Transverse colon (tissue), 4 donors: ENCODE data around the gene LRRC8D. TPM values are rescaled to one million over a fixed set of nuclear protein-coding genes. Genes with fewer than 3 reads are reported as not detected.

ENCODE experiments used
- DNase-seq: peaks from one replicate; pipeline ENCODE4 v3.0.0-alpha.2; 2019
- H3K27ac ChIP-seq, 4 donors: fragments of 200-600 bp; sonication (generic); 2 replicates each; pipeline ENCODE4 v1.5.1; 2016 to 2018; ENCODE audit warnings: inconsistent platforms in 4 of 4
- H3K27me3 ChIP-seq: fragments of 200-600 bp; sonication (generic); 2 replicates; pipeline ENCODE4 v1.5.1; 2017; ENCODE audit warnings: inconsistent platforms
- H3K36me3 ChIP-seq, 4 donors: fragments of 200-600 bp; sonication (generic); 2 replicates each; pipeline ENCODE4 v1.5.1; 2017 to 2019; ENCODE audit warnings: inconsistent platforms in 4 of 4
- H3K4me1 ChIP-seq, 4 donors: fragments of 200-600 bp; sonication (generic); 2 replicates each; pipeline ENCODE4 v1.5.1; 2017 to 2020; ENCODE audit warnings: inconsistent platforms in 4 of 4
- H3K4me3 ChIP-seq, 4 donors: fragments of 200-600 bp; sonication (generic); 1 replicate in 1 of 4; 2 replicates in 3 of 4; pipeline versions ENCODE4 v1.5.1 to v1.6.1; 2017 to 2019; ENCODE audit warnings: inconsistent platforms in 4 of 4
- H3K9me3 ChIP-seq, 2 donors: fragments of 200-600 bp; sonication (generic); 2 replicates each; pipeline ENCODE4 v1.5.1; 2017 to 2019; ENCODE audit warnings: inconsistent platforms in 2 of 2
- EP300 ChIP-seq: sonication (generic); formaldehyde crosslinking; IDR thresholded peaks from one replicate; pipeline ENCODE4 v1.6.1; 2017; ENCODE audit warnings: antibody characterized with exemption, low read depth
- POLR2A ChIP-seq: fragments of 450-650 bp; IDR thresholded peaks from one replicate; pipeline ENCODE4 v1.6.1; 2016; ENCODE audit warnings: antibody characterized with exemption, mild to moderate bottlenecking, moderate library complexity
- POLR2AphosphoS5 ChIP-seq, 3 donors: sonication (generic); formaldehyde crosslinking; IDR thresholded peaks; one replicate each; pipeline ENCODE4 v1.6.1; 2016; ENCODE audit warnings: antibody characterized with exemption in 3 of 3
- WGBS, 2 donors: methylation state at CpG; one replicate each; pipeline ENCODE4 v1.1.5; 2018; ENCODE audit warnings: low coverage in 1 of 2; 5-methylcytosine and 5-hydroxymethylcytosine counted together
- in situ Hi-C, 4 donors: fragments of 200-750 bp; cut with MboI; loops; one replicate each; pipeline versions ENCODE4 v1.15.0 to v1.15.1; 2017; ENCODE audit warnings: low sequenced_read_pairs in 3 of 4, low pct_ligation_motif_present in 1 of 4, low pct_unique_long_range_greater_than_20kb in 1 of 4
- intact Hi-C: fragments of 100-400 bp; cut with DNase I; formaldehyde crosslinking; loops from one replicate; pipeline ENCODE4 v1.15.1; 2023; ENCODE audit warnings: low total_unique reads
- total RNA-seq, 4 donors: library from RNA; depleted of rRNA; stranded (reverse); fragments of >200 nt; gene quantifications; one replicate each; pipeline ENCODE4 v1.1.0, GENCODE V29; 2016
- TF ChIP-seq, protein P1 (sequence below), 5 experiments: fragments of 200-600 bp in 3 of 5; fragments of 450-650 bp in 2 of 5; sonication (generic) in 3 of 5; IDR thresholded peaks; 1 replicate in 2 of 5; 2 replicates in 3 of 5; pipeline ENCODE4 v1.5.1; 2016 to 2017; ENCODE audit warnings: antibody characterized with exemption in 5 of 5, inconsistent platforms in 3 of 5, mild to moderate bottlenecking in 2 of 5, moderate library complexity in 1 of 5

LRRC8D gene
- total RNA-seq, 4 donors from 2014 or later: 8.2 to 81.5 (median 52.4) TPM

DNA sequence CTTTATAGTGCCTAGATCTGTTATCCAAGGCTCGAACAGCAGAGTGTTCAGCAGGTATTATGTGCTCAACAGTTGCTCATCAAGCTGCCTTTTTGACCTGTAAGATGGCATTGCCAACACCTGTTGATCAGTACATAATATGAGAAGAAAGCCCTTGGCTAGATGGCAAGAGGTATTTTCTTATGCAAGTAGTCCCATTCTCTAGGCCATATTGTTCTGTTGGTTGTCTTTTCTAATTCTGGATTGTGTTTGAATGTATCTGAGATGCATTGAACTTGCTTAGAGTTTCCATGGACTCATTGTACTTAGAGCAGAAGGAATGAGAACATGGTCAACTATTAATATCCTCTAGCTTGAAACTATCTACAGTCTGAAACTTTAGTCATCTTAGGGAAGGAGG, 57.4 kb downstream of the LRRC8D start:
- in situ Hi-C loops: no loop called here
- Histone ChIP-seq H3K36me3 (no peaks in the 10 kb centered on the region), H3K27me3 (no peaks in the 10 kb centered on the region), H3K9me3 (no peaks in the 10 kb centered on the region), H3K4me1 (peaks cover 0 to 9% (median 4%) of the 10 kb centered on the region in 4 donors), H3K4me3 (no peak overlapping the region), H3K27ac (no peak overlapping the region)
- intact Hi-C loops: no loop called here
- no peak for DNase-seq
- WGBS, 2 donors: 74% methylated on average over 1 of the region's 1 CpG; no CpG with 5 or more reads in 1 of the 2 donors
- TF ChIP-seq POLR2A: no peak
- TF ChIP-seq EP300: no peak
- TF ChIP-seq POLR2AphosphoS5 (IDR thresholded peaks at IDR 0.05): no peak
- TF ChIP-seq, protein P1, sequence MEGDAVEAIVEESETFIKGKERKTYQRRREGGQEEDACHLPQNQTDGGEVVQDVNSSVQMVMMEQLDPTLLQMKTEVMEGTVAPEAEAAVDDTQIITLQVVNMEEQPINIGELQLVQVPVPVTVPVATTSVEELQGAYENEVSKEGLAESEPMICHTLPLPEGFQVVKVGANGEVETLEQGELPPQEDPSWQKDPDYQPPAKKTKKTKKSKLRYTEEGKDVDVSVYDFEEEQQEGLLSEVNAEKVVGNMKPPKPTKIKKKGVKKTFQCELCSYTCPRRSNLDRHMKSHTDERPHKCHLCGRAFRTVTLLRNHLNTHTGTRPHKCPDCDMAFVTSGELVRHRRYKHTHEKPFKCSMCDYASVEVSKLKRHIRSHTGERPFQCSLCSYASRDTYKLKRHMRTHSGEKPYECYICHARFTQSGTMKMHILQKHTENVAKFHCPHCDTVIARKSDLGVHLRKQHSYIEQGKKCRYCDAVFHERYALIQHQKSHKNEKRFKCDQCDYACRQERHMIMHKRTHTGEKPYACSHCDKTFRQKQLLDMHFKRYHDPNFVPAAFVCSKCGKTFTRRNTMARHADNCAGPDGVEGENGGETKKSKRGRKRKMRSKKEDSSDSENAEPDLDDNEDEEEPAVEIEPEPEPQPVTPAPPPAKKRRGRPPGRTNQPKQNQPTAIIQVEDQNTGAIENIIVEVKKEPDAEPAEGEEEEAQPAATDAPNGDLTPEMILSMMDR (IDR thresholded peaks at IDR 0.05): no peak

DNA sequence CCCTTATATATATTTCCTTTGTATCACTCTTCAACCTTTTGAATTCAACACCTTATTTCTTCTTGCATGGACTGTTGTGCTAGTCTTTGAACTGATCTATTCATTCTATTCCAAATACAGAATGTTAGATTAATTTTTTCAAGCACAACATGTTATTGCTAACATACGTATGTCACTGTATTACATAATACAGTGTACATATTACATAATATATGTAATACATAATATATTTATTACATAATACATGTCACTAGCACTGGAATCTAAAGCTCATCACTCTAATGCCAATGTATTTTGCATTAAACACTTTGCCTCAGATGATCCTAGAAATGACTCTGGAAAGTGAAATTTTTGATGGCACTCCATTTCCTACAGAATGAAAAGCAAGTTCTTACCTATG, 59.8 kb downstream of the LRRC8D start:
- Histone ChIP-seq H3K36me3 (no peaks in the 10 kb centered on the region), H3K4me1 (no peaks in the 10 kb centered on the region), H3K27ac (no peak overlapping the region), H3K4me3 (no peak overlapping the region), H3K27me3 (no peaks in the 10 kb centered on the region), H3K9me3 (no peaks in the 10 kb centered on the region)
- no peak for DNase-seq
- intact Hi-C loops (no loop called here), in situ Hi-C loops (no loop called here)
- no peak for TF ChIP-seq POLR2A
- no peak for TF ChIP-seq POLR2AphosphoS5 (IDR thresholded peaks at IDR 0.05)
- TF ChIP-seq, protein P1 (IDR thresholded peaks at IDR 0.05): no peak
- no peak for TF ChIP-seq EP300
- WGBS, 2 donors: 98 to 100% methylated on average over 1 of the region's 1 CpG

DNA sequence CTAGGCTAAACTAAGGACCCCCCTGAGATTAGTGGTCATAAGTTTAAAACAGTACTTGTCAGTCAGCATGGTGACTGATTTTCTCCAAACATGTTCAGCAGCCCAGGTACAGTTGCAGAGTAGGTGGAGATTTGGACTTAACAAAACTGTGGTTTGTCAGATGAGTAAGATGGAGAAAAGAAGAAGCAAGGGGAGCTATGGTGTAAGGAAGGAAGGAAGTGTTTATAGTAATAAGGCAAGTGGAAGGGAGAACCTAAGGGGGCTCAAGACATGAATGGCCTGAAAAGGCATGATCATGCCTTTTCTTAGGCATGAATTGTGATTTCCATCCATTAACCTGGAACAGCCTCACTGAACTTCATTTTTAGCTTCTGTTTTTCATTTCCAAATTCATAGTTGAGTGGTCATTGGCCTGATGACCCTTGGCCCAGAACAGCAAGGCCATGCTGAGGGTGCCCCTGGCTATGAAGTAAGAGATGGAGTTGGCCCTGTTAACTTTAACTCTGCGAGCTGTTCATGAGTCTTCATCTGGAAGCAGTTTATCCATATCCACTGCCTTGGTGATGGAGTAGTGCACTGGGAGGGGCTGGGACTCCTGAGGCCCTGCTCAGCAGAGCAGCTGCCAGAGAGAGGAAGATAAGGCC, 60.7 kb downstream of the LRRC8D start:
- intact Hi-C loops (no loop called here), in situ Hi-C loops (no loop called here)
- Histone ChIP-seq H3K36me3 (no peaks in the 10 kb centered on the region), H3K27ac (no peak overlapping the region), H3K27me3 (no peaks in the 10 kb centered on the region), H3K4me1 (no peaks in the 10 kb centered on the region), H3K9me3 (no peaks in the 10 kb centered on the region), H3K4me3 (no peak overlapping the region)
- TF ChIP-seq POLR2AphosphoS5 (IDR thresholded peaks at IDR 0.05) (no peak), POLR2A (no peak), EP300 (no peak)
- TF ChIP-seq, protein P1 (IDR thresholded peaks at IDR 0.05): no peak
- 90 to 100% methylated on average over 1 of the region's 1 CpG for WGBS, 2 donors
- no peak for DNase-seq

DNA sequence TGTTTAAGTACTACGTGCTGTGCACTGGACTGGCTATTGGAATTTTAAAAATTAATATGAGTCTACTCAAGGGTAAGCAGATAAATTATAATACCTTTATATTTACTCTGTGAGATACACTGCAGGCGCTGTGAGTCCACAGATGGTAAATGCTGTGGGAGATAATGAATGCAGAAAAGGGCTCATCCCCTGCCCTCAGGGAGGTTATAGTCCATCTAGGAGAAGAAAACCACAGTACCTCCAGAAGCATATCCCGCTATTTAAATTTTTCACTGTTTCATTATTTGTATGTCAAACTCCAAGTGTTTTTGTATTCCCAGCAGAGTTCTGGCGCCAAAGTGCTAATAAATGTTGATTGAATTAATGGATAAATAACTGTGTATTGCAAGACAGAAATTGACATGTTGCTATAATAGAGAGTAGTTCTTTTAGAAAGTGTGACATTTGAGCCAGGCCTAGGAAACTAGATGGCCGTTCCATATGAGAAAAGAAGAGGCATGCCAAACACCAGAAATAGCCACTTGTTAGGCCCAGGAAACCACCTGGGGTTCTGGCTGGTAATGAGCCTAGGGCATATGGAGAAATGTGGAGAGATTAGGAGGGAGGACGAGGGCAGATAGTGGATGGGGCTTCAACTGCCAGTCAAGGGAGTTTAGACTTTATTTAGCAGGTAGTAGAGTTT, 61.7 kb downstream of the LRRC8D start:
- Histone ChIP-seq H3K27ac (no peak overlapping the region), H3K9me3 (no peaks in the 10 kb centered on the region), H3K27me3 (no peaks in the 10 kb centered on the region), H3K4me1 (no peaks in the 10 kb centered on the region), H3K4me3 (no peak overlapping the region), H3K36me3 (no peaks in the 10 kb centered on the region)
- in situ Hi-C loops (no loop called here), intact Hi-C loops (no loop called here)
- TF ChIP-seq POLR2A (no peak), EP300 (no peak), POLR2AphosphoS5 (IDR thresholded peaks at IDR 0.05) (no peak)
- TF ChIP-seq, protein P1 (IDR thresholded peaks at IDR 0.05): no peak
- WGBS, 2 donors: 88 to 97% methylated on average over 5 to 6 of the region's 6 CpGs
- no peak for DNase-seq
